Smooth muscle cell (in vitro differentiated cells): ENCODE results near the gene ARSD. TPM values are rescaled to one million over a fixed set of nuclear protein-coding genes. Genes with fewer than 3 reads are reported as not detected.

Experiments used
- DNase-seq: peaks from one replicate; lab custom pipeline; 2025; ENCODE audit not compliant: unreplicated experiment; lab: John Stamatoyannopoulos, UW
- H2AFZ ChIP-seq: fragments of 200-600 bp; sonication (generic); 2 replicates; pipeline ENCODE4 v1.6.0; 2016; ENCODE audit warnings: antibody characterized with exemption, low read depth, mild to moderate bottlenecking
- H3F3A ChIP-seq: fragments of 200-600 bp; sonication (generic); 2 replicates; pipeline ENCODE4 v1.6.0; 2017; ENCODE audit warnings: antibody characterized with exemption, low read depth
- H3K27ac ChIP-seq: fragments of 200-600 bp; sonication (generic); 2 replicates; pipeline ENCODE4 v1.5.1; 2016; ENCODE audit warnings: low read depth, mild to moderate bottlenecking
- H3K27me3 ChIP-seq: fragments of 200-600 bp; sonication (generic); 2 replicates; pipeline ENCODE4 v1.6.1; 2016; ENCODE audit warnings: low read depth, mild to moderate bottlenecking
- H3K36me3 ChIP-seq: fragments of 200-600 bp; sonication (generic); 2 replicates; pipeline ENCODE4 v1.5.1; 2016; ENCODE audit warnings: low read depth
- H3K4me1 ChIP-seq: fragments of 200-600 bp; sonication (generic); 2 replicates; pipeline ENCODE4 v1.5.1; 2016; ENCODE audit warnings: low read depth
- H3K4me2 ChIP-seq: fragments of 200-600 bp; sonication (generic); 2 replicates; pipeline ENCODE4 v1.6.0; 2016; ENCODE audit warnings: mild to moderate bottlenecking
- H3K4me3 ChIP-seq: fragments of 200-600 bp; sonication (generic); 2 replicates; pipeline ENCODE4 v1.5.1; 2016; ENCODE audit warnings: mild to moderate bottlenecking
- H3K79me2 ChIP-seq: fragments of 200-600 bp; sonication (generic); 2 replicates; pipeline ENCODE4 v1.6.0; 2016; ENCODE audit warnings: low read depth, mild to moderate bottlenecking
- H3K9ac ChIP-seq: fragments of 200-600 bp; sonication (generic); 2 replicates; pipeline ENCODE4 v1.6.0; 2016; ENCODE audit warnings: low read depth
- H3K9me3 ChIP-seq: fragments of 200-600 bp; sonication (generic); replicated peaks from 2 replicates; pipeline ENCODE4 v1.5.1; 2016; ENCODE audit warnings: low read depth
- H4K20me1 ChIP-seq: fragments of 200-600 bp; sonication (generic); 2 replicates; pipeline ENCODE4 v1.6.0; 2016; ENCODE audit warnings: low read depth
- CTCF ChIP-seq: fragments of 200-600 bp; sonication (generic); IDR thresholded peaks from 2 replicates; pipeline ENCODE4 v1.5.1; 2017; ENCODE audit warnings: borderline replicate concordance, mild to moderate bottlenecking, antibody characterized with exemption; ENCODE audit not compliant: insufficient read depth, poor library complexity, severe bottlenecking
- WGBS: methylation state at CpG from one replicate; pipeline ENCODE4 v1.1.7; 2016; ENCODE audit warnings: low lambda C conversion rate; 5-methylcytosine and 5-hydroxymethylcytosine counted together
- polyA plus RNA-seq: library from polyadenylated mRNA; unstranded; fragments of >200 nt; fragmentation: Nextera tagmentation; extraction: Ambion mirVana; gene quantifications from 2 replicates; pipeline ENCODE4 v1.2.1, GENCODE V29; 2016
- total RNA-seq: library from RNA; depleted of rRNA; stranded (reverse); fragments of >200 nt; gene quantifications from 2 replicates; pipeline ENCODE4 v1.2.3, GENCODE V29; 2014

ARSD gene
- total and polyA plus RNA-seq, 2 experiments from 2014 or later, result 21.1 to 30.7 TPM

- no peaks in the 10 kb centered on the region for H3F3A ChIP-seq
- no peak for DNase-seq
- TF ChIP-seq CTCF, result no peak
- H4K20me1 ChIP-seq, result no peaks in the 10 kb centered on the region
- no peaks in the 10 kb centered on the region for H3K36me3 ChIP-seq
- no peaks in the 10 kb centered on the region for H3K79me2 ChIP-seq
- no peaks in the 10 kb centered on the region for H3K27me3 ChIP-seq
- H3K9ac ChIP-seq, result no peak overlapping the region
- H3K4me1 ChIP-seq, result peaks cover 6% of the 10 kb centered on the region
- H3K27ac ChIP-seq, result no peak overlapping the region
- H2AFZ ChIP-seq, result no peak overlapping the region
- WGBS, result 100% methylated on average over 1 of the region's 1 CpG
- no peaks in the 10 kb centered on the region for H3K9me3 ChIP-seq
- H3K4me3 ChIP-seq, result no peak overlapping the region
- no peak overlapping the region for H3K4me2 ChIP-seq
Measured at GRCh38 chrX:2921193-2921592, 7.9 kb downstream of the ARSD start.

GRCh38 chrX:2917767-2918166, 11.4 kb downstream of the ARSD start:
- Histone ChIP-seq H3K36me3 (no peaks in the 10 kb centered on the region), H4K20me1 (no peaks in the 10 kb centered on the region), H3K9ac (no peak overlapping the region), H3K79me2 (no peaks in the 10 kb centered on the region), H3K27ac (no peak overlapping the region), H2AFZ (no peak overlapping the region), H3F3A (no peaks in the 10 kb centered on the region), H3K4me2 (no peak overlapping the region), H3K4me3 (no peak overlapping the region), H3K27me3 (no peaks in the 10 kb centered on the region), H3K9me3 (no peaks in the 10 kb centered on the region), H3K4me1 (no peaks in the 10 kb centered on the region)
- DNase-seq, result no peak
- 99% methylated on average over 23 of the region's 23 CpGs for WGBS
- no peak for TF ChIP-seq CTCF

- H2AFZ ChIP-seq, result no peak overlapping the region
- H3K4me1 ChIP-seq, result no peaks in the 10 kb centered on the region
- H3K4me2 ChIP-seq, result no peak overlapping the region
- H4K20me1 ChIP-seq, result no peaks in the 10 kb centered on the region
- H3F3A ChIP-seq, result no peaks in the 10 kb centered on the region
- peak; percentile 7 for TF ChIP-seq CTCF
- H3K27me3 ChIP-seq, result no peaks in the 10 kb centered on the region
- H3K4me3 ChIP-seq, result no peak overlapping the region
- no peaks in the 10 kb centered on the region for H3K36me3 ChIP-seq
- H3K9me3 ChIP-seq, result no peaks in the 10 kb centered on the region
- H3K9ac ChIP-seq, result no peak overlapping the region
- WGBS, result 34% methylated on average over 3 of the region's 3 CpGs
- H3K27ac ChIP-seq, result no peak overlapping the region
- no peak for DNase-seq
- no peaks in the 10 kb centered on the region for H3K79me2 ChIP-seq
Measured at GRCh38 chrX:2913118-2913517, 16.0 kb downstream of the ARSD start.

- H3K27me3 ChIP-seq, result no peaks in the 10 kb centered on the region
- H3K79me2 ChIP-seq, result no peaks in the 10 kb centered on the region
- TF ChIP-seq CTCF, result no peak
- H3K36me3 ChIP-seq, result no peaks in the 10 kb centered on the region
- H3K4me3 ChIP-seq, result no peak overlapping the region
- H3F3A ChIP-seq, result no peaks in the 10 kb centered on the region
- H3K27ac ChIP-seq, result no peak overlapping the region
- H3K4me1 ChIP-seq, result no peaks in the 10 kb centered on the region
- H3K9me3 ChIP-seq, result no peaks in the 10 kb centered on the region
- 98% methylated on average over 3 of the region's 3 CpGs for WGBS
- no peak overlapping the region for H2AFZ ChIP-seq
- DNase-seq, result no peak
- H4K20me1 ChIP-seq, result no peaks in the 10 kb centered on the region
- no peak overlapping the region for H3K9ac ChIP-seq
- H3K4me2 ChIP-seq, result no peak overlapping the region
Measured at GRCh38 chrX:2910109-2910508, 19.0 kb downstream of the ARSD start.
